BLaER1 treated with 17β-estradiol and CSF1 and Interleukin-3, amounts not matched to agents 10 nM and 100 nM (cell line): ENCODE data around the gene CDKL4.

Experiments used
- H3K27ac ChIP-seq, 11 experiments: shearing (Covaris generic); formaldehyde crosslinking; 2 replicates each; pipeline ENCODE4 v1.8.1; 2022
- H3K27me3 ChIP-seq, 11 experiments: shearing (Covaris generic); formaldehyde crosslinking; 2 replicates each; pipeline ENCODE4 v1.8.1; 2022
- H3K36me3 ChIP-seq, 11 experiments: shearing (Covaris generic); formaldehyde crosslinking; 2 replicates each; pipeline ENCODE4 v1.8.1; 2022
- H3K4me1 ChIP-seq, 10 experiments: shearing (Covaris generic); formaldehyde crosslinking; 2 replicates each; pipeline ENCODE4 v1.8.1; 2022
- H3K4me2 ChIP-seq, 11 experiments: shearing (Covaris generic); formaldehyde crosslinking; 2 replicates each; pipeline ENCODE4 v1.8.1; 2022
- H3K4me3 ChIP-seq, 10 experiments: shearing (Covaris generic); formaldehyde crosslinking; 2 replicates each; pipeline ENCODE4 v1.8.1; 2022
- H3K9ac ChIP-seq, 11 experiments: shearing (Covaris generic); formaldehyde crosslinking; 2 replicates each; pipeline ENCODE4 v1.8.1; 2022
- H3K9me3 ChIP-seq, 11 experiments: shearing (Covaris generic); formaldehyde crosslinking; replicated peaks in 1 of 11; 2 replicates each; pipeline ENCODE4 v1.8.1; 2022
- H4K20me1 ChIP-seq, 11 experiments: shearing (Covaris generic); formaldehyde crosslinking; 2 replicates each; pipeline ENCODE4 v1.8.1; 2022
- Cebpa-rat ChIP-seq, 11 experiments: shearing (Covaris generic); IDR thresholded peaks; 2 replicates each; pipeline ENCODE4 v1.8.1; 2022

Gene CDKL4

DNA sequence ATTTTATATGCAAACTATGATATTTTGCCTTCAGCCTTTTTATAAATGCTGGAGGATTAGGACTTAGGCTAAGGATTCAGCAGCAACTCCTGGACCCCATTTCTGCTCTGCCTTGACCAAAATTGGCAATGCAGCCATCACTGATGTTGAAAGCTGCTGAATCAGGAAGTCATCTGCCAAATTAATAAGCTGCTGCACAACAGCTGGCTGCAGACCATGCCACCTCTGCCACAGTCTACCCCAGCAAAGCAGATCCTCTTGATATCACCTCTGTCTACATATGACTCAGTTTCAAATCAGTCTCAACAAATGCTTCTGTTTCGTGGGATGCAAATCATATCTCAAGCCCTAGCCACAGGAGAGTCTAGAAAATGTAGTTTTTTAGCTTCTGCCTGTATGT, 115.8 kb downstream of the CDKL4 start:
- peak overlapping the region; percentile 13 to 84 (median 75); a peak in 19 of 22 replicates for H3K27ac ChIP-seq
- H3K4me3 ChIP-seq = no peak overlapping the region
- H3K4me2 ChIP-seq = peak overlapping the region; percentile 25 to 83 (median 75); a peak in 21 of 22 replicates
- H3K9ac ChIP-seq = peak overlapping the region in 7 of 11 experiments; percentile 17 to 69 (median 53); a peak in 9 of 22 replicates
- no peaks in the 10 kb centered on the region for H3K27me3 ChIP-seq
- H4K20me1 ChIP-seq = no peaks in the 10 kb centered on the region
- no peaks in the 10 kb centered on the region for H3K36me3 ChIP-seq
- H3K4me1 ChIP-seq = peaks cover 38 to 68% (median 53%) of the 10 kb centered on the region in 10 experiments
- TF ChIP-seq Cebpa-rat (IDR thresholded peaks at IDR 0.05) = peak in 1 of 11 experiments; percentile 48; a peak in 1 of 22 replicates
- H3K9me3 ChIP-seq = no peaks in the 10 kb centered on the region
